Heart right ventricle (tissue), 16 donors: ENCODE data around the gene GPD1. TPM values are rescaled to one million over a fixed set of nuclear protein-coding genes. Genes with fewer than 3 reads are reported as not detected.

Source experiments
- ATAC-seq, 8 donors: fragments of 200-7000 bp; cut with Tn5 transposase; one replicate each; pipeline ENCODE4 v1.9.1; 2020; ENCODE audit warnings: mild to moderate bottlenecking in 8 of 8, moderate library complexity in 8 of 8, moderate number of reproducible peaks in 1 of 8
- DNase-seq, 2 donors: peaks; one replicate each; pipeline ENCODE4 v3.0.0-alpha.2; 2020
- H3K27ac ChIP-seq, 10 donors: fragments of 200-600 bp; sonication (generic) in 2 of 10; one replicate each; pipeline versions ENCODE4 v1.5.0 to v1.8.0; 2020 to 2022; ENCODE audit warnings: mild to moderate bottlenecking in 3 of 10
- H3K27me3 ChIP-seq, 7 donors: fragments of 200-600 bp; one replicate each; pipeline ENCODE4 v1.8.0; 2021 to 2022; ENCODE audit warnings: mild to moderate bottlenecking in 2 of 7
- H3K36me3 ChIP-seq, 9 donors: fragments of 200-600 bp; sonication (generic) in 1 of 9; one replicate each; pipeline versions ENCODE4 v1.5.0 to v1.8.0; 2020 to 2022; ENCODE audit warnings: mild to moderate bottlenecking in 2 of 9
- H3K4me1 ChIP-seq, 9 donors: fragments of 200-600 bp; sonication (generic) in 1 of 9; one replicate each; pipeline versions ENCODE4 v1.5.0 to v1.8.0; 2020 to 2022; ENCODE audit warnings: mild to moderate bottlenecking in 4 of 9
- H3K4me3 ChIP-seq, 10 donors: fragments of 200-600 bp; sonication (generic) in 2 of 10; one replicate each; pipeline versions ENCODE4 v1.5.0 to v1.8.0; 2020 to 2022; ENCODE audit warnings: mild to moderate bottlenecking in 7 of 10, moderate library complexity in 2 of 10
- H3K9me3 ChIP-seq, 11 donors: fragments of 200-600 bp in 10 of 11; sonication (generic) in 2 of 11; one replicate each; pipeline versions ENCODE4 v1.5.0 to v1.8.0; 2013 to 2022; ENCODE audit warnings: mild to moderate bottlenecking in 2 of 11, control low read depth in 1 of 11, moderate library complexity in 1 of 11
- CTCF ChIP-seq, 9 donors: fragments of 200-600 bp; sonication (generic) in 2 of 9; IDR thresholded peaks; one replicate each; pipeline versions ENCODE4 v1.5.0 to v1.8.0; 2021 to 2022; ENCODE audit warnings: antibody characterized with exemption in 9 of 9, mild to moderate bottlenecking in 5 of 9, moderate library complexity in 1 of 9
- WGBS, 2 donors: extraction: QIAGEN DNeasy Blood & Tissue Kit; methylation state at CpG; one replicate each; pipeline ENCODE4 v1.1.7; 2013; ENCODE audit warnings: inconsistent platforms in 1 of 2; 5-methylcytosine and 5-hydroxymethylcytosine counted together
- intact Hi-C, 10 donors: fragments of 100-400 bp; cut with DNase I; formaldehyde crosslinking; loops; one replicate each; pipeline versions ENCODE4 v1.11.1 to v1.14.2; 2022
- polyA plus RNA-seq, 2 donors: library from polyadenylated mRNA; stranded (reverse); fragments of 200-250 nt; gene quantifications; one replicate each; pipeline ENCODE4 v1.2.3, GENCODE V29; 2013
- total RNA-seq, 10 donors: library from RNA; stranded (reverse); fragmentation: NEBNext Ultra II Directional in 3 of 10; extraction: Animal tissue kit (Norgen Biotek cat#: 25700) in 3 of 10; gene quantifications; one replicate each; pipeline versions ENCODE4 v1.2.1 to v1.2.4, GENCODE V29; 2021 to 2023
- donor health status: Arrhythmogenic right ventricular cardiomyopathy.
- donor health status: ischemic (EF 13 %, LVEDD 7.1; RV severe dilation, severe dysfunction).
- donor health status: healthy with polysubstance abuse.
- donor health status: DM: no; HTN: yes; CAD: no.
- donor health status: DM: no; HTN: no; CAD: no.
- donor health status: ischemic (EF 25% LVEDD 6.9; RV normal size, moderate dysfunction).
- donor health status: ischemic (EF 25% LVEDD 5.7; RV mildly dilated, moderate dysfunction).
- donor health status: healthy.
- donor health status: DM: yes; HTN: yes; CAD: no.
- donor health status: Ischemic cardiomyopathy.
- donor health status: ischemic (EF 35%, LVEDD 5.7; RV mildly dilated, moderate dysfunction).
- donor health status: nonischemic (EF 11% LVEDD 7.7; RV severe dilation, severe dysfunction).
- donor health status: DM: yes; HTN: yes; CAD: no.
- donor health status: PGD.
- donor health status: ischemic (EF 29% LVEDD 5.4; RV normal size, mild dysfunction).
- donor health status: nonischemic (EF 23%, LVEDD 6.1; RV moderate dilation, normal function).

Gene GPD1
- total and polyA plus RNA-seq, 12 donors: 5.2 to 67.7 (median 15.3) TPM

DNA sequence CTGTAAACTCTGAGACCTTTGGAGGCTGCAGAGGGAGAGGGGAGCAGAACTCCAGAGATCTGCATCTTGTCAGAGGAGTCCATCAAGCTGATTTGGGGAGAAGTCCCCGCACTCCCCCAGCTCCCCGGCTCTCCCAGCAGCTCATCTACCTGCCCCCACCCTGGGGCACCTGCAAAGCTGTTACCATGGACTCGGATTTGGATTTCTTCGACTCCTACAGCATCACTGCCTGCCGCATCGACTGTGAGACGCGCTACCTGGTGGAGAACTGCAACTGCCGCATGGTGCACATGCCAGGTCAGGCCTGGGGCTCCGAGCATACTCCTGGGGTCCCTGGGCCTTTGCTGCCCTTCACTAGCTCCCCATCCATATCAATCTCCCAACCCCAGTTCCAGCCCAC lies 25.5 kb upstream of the GPD1 start:
- 94 to 95% methylated on average over 10 of the region's 10 CpGs for WGBS, 2 donors
- DNase-seq: no peak
- Histone ChIP-seq H3K36me3 (no peaks in the 10 kb centered on the region), H3K4me3 (no peak overlapping the region), H3K9me3 (no peaks in the 10 kb centered on the region), H3K27ac (no peak overlapping the region), H3K27me3 (no peaks in the 10 kb centered on the region), H3K4me1 (peaks cover 0 to 7% (median 3%) of the 10 kb centered on the region in 9 donors)
- ATAC-seq: no peak
- intact Hi-C loops: loop anchor here in 7 of 10 donors (5.0 to 10.0 kb wide), 3 partner anchors 94 to 237 kb away; no protein-coding TSS in a partner anchor
- TF ChIP-seq CTCF (IDR thresholded peaks at IDR 0.05): no peak

DNA sequence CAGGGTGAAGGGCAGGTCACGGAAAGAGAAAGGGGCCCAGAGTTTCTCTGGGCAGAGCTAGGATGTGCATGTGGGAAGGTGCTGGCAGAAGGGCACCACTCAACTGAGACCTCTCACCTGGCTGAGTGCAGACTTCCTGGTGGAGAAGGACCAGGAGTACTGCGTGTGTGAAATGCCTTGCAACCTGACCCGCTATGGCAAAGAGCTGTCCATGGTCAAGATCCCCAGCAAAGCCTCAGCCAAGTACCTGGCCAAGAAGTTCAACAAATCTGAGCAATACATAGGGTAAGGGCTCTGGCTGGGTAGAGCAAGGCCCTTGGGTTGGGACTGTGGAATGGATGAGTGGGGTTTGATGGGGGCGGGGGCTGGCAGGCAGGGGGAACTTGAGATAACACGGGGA lies 24.0 kb upstream of the GPD1 start:
- intact Hi-C loops: loop anchor here in 8 of 10 donors (5.0 to 10.0 kb wide), 3 partner anchors 93 to 235 kb away; no protein-coding TSS in a partner anchor
- WGBS, 2 donors: 84 to 88% methylated on average over 5 of the region's 5 CpGs

DNA sequence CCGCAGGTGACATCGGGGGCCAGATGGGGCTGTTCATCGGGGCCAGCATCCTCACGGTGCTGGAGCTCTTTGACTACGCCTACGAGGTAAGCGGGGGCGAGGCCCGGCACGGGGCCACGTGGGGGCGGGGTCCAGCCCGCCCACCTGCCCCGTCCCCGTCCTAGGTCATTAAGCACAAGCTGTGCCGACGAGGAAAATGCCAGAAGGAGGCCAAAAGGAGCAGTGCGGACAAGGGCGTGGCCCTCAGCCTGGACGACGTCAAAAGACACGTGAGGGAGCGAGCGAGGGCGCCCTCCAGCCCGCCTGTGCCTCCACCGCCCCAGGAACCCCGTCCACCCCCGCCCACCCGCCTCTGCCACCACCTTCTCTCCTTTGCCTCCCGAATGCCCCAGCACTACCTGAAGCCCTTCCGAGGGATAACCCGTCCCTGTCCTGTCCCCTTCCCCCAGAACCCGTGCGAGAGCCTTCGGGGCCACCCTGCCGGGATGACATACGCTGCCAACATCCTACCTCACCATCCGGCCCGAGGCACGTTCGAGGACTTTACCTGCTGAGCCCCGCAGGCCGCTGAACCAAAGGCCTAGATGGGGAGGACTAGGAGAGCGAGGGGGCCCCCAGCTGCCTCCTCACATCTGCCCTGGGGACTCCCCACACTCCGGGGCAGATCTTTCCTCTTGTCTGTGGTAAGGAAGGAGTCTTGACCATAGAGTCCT lies 22.6 kb upstream of the GPD1 start:
- no peak for ATAC-seq
- WGBS, 2 donors: 47% methylated on average over 46 of the region's 46 CpGs
- Histone ChIP-seq H3K4me1 (peaks cover 0 to 17% (median 12%) of the 10 kb centered on the region in 9 donors), H3K36me3 (no peaks in the 10 kb centered on the region), H3K27ac (no peak overlapping the region), H3K9me3 (no peaks in the 10 kb centered on the region), H3K27me3 (no peaks in the 10 kb centered on the region), H3K4me3 (no peak overlapping the region)
- no peak for DNase-seq
- intact Hi-C loops: loop anchor here in 2 of 10 donors (10.0 kb wide), 1 partner anchor 234 kb away; no protein-coding TSS in a partner anchor
- TF ChIP-seq CTCF (IDR thresholded peaks at IDR 0.05): no peak

More for the DNA sequence above, 24.0 kb upstream of the GPD1 start:
- no peak for ATAC-seq
- Histone ChIP-seq H3K36me3 (no peaks in the 10 kb centered on the region), H3K27me3 (no peaks in the 10 kb centered on the region), H3K4me3 (no peak overlapping the region), H3K27ac (no peak overlapping the region), H3K4me1 (peaks cover 0 to 14% (median 10%) of the 10 kb centered on the region in 9 donors), H3K9me3 (no peaks in the 10 kb centered on the region)
- TF ChIP-seq CTCF (IDR thresholded peaks at IDR 0.05): no peak
- DNase-seq: no peak

DNA sequence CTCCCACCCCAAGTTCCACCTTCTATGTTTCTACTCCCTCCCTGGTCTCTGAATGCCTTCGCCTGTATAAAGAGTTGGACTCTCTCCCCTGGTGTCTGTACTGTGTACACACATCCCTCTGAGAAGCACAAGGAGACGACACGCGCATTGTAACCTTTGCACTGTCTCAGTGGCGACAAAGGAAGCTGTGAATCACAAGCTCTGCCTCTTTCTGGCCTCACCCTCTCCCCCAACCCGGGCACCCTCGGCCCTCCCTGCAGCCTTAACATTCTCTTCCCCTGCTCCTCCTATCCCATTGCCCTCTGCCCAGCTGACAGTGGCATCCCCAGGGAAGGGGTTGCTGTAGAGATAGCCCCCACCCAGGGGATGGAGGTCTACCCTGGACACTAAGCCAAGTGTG lies 21.2 kb upstream of the GPD1 start:
- no peak overlapping the region for H3K4me3 ChIP-seq
- H3K27me3 ChIP-seq: no peaks in the 10 kb centered on the region
- H3K36me3 ChIP-seq: peaks cover 0 to 13% (median 10%) of the 10 kb centered on the region in 9 donors
- 83 to 88% methylated on average over 7 of the region's 7 CpGs for WGBS, 2 donors
- no peaks in the 10 kb centered on the region for H3K9me3 ChIP-seq
- H3K4me1 ChIP-seq: peaks cover 0 to 20% (median 13%) of the 10 kb centered on the region in 9 donors
- TF ChIP-seq CTCF (IDR thresholded peaks at IDR 0.05): no peak
- intact Hi-C loops: loop anchor here in 2 of 10 donors (1.0 to 10.0 kb wide), 2 partner anchors 87 to 232 kb away; no protein-coding TSS in a partner anchor
- H3K27ac ChIP-seq: no peak overlapping the region
- no peak for DNase-seq
- no peak for ATAC-seq
